ENCODE measurements around the gene NBEAL2.

NBEAL2 gene

GRCh38 chr3:47042231-47042791 is 62.8 kb downstream of the NBEAL2 start:
- no peak for DNase-seq (ENCODE audit: low spot score)

DNA sequence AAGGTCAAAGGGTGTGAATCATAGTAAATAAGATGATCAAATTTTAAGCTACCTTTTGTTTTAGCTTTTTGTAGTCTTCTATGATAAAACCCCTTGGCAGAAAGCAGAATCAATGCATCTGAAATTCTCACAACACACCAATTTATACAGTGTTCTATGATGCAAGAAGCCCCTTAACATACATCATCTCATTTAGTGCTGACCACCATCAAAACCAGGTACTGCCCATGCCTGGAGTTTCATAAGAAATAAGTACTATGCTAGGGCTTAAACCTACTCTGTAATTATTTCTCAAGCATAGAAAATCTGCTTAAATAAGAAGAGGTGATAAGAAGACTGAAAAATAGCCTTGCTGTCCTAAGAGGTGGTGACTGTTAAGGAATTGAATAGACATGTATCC is 67.6 kb downstream of the NBEAL2 start:
- no peak for DNase-seq (ENCODE audit: low spot score)

DNA sequence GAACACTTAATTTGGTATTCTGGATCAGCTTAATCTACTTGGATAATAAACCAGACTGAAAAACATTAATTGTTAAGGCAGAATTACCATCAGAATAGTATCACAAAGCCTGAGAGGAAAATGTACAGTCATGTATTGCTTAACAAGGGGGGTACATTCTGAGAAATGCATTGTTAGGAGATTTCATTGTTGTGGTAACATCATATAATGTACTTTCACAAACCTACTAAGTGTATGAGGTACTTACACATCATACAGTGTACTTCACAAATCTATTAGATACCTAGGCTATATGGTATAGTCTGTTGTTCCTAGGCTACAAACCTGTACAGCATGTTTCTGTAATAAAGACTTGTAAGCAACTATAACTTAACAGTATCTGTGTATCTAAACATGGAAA is 68.2 kb downstream of the NBEAL2 start:
- DNase-seq (ENCODE audit: low spot score): no peak

GRCh38 chr3:47054412-47054811 is 74.9 kb downstream of the NBEAL2 start:
- no peak for DNase-seq (ENCODE audit: low spot score)

GRCh38 chr3:47056705-47057104 is 77.2 kb downstream of the NBEAL2 start:
- no peak for DNase-seq (ENCODE audit: low spot score)

DNA sequence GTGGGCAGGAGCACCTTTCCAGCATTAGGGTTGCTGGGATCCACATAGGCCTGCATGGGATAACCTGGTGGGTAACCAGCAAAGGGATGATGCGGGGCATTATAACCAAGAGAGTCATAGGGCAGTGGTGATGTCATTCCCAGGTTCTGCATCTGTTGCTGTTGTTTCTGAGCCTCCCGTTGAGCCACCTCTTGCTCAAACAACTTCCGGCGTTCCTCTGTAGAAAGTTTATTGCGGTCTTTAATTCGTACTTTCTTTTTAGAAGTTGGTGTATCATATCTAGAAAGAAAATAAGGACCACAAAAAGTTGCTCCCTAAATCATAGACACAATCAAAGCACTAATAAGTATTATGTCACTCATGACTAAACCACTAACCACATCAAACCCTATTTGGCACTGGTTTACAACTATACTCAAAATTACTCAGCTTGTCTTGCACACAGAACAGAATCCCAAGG is 77.8 kb downstream of the NBEAL2 start:
- DNase-seq (ENCODE audit: low spot score): peak; percentile 63
